Osteocyte (in vitro differentiated cells): ENCODE measurements around the gene CCL13. TPM values are rescaled to one million over a fixed set of nuclear protein-coding genes. Genes with fewer than 3 reads are reported as not detected.

Experiments used
- DNase-seq: peaks from one replicate; pipeline ENCODE4 v3.0.0; 2021; ENCODE audit warnings: mixed read lengths; ENCODE audit not compliant: unreplicated experiment; ENCODE audit errors: extremely low spot score
- H3K27ac Mint-ChIP-seq: one replicate; pipeline ENCODE4 v1.8.0; 2021; ENCODE audit warnings: mild to moderate bottlenecking, mixed read lengths; ENCODE audit not compliant: unreplicated experiment
- H3K27me3 Mint-ChIP-seq: one replicate; pipeline ENCODE4 v1.8.0; 2021; ENCODE audit warnings: mixed read lengths; ENCODE audit not compliant: unreplicated experiment
- H3K36me3 Mint-ChIP-seq: one replicate; pipeline ENCODE4 v1.8.0; 2021; ENCODE audit warnings: mixed read lengths; ENCODE audit not compliant: unreplicated experiment
- H3K4me1 Mint-ChIP-seq: one replicate; pipeline ENCODE4 v1.8.0; 2021; ENCODE audit warnings: mixed read lengths; ENCODE audit not compliant: unreplicated experiment
- H3K4me3 Mint-ChIP-seq: one replicate; pipeline ENCODE4 v1.8.0; 2021; ENCODE audit warnings: mild to moderate bottlenecking, moderate library complexity, mixed read lengths; ENCODE audit not compliant: unreplicated experiment
- H3K9me3 Mint-ChIP-seq: one replicate; pipeline ENCODE4 v1.8.0; 2021; ENCODE audit warnings: mixed read lengths; ENCODE audit not compliant: unreplicated experiment
- total RNA-seq: library from RNA; stranded (reverse); gene quantifications from 2 replicates; pipeline ENCODE4 v1.2.1, GENCODE V29; 2021
- TF ChIP-seq, protein P1 (sequence below): fragments of 200-600 bp; sonication (generic); IDR thresholded peaks from 2 replicates; pipeline ENCODE4 v1.5.0; 2021; ENCODE audit warnings: antibody characterized with exemption, mild to moderate bottlenecking, moderate library complexity

Gene CCL13
- total RNA-seq, 1 donor from 2014 or later = not detected

DNA sequence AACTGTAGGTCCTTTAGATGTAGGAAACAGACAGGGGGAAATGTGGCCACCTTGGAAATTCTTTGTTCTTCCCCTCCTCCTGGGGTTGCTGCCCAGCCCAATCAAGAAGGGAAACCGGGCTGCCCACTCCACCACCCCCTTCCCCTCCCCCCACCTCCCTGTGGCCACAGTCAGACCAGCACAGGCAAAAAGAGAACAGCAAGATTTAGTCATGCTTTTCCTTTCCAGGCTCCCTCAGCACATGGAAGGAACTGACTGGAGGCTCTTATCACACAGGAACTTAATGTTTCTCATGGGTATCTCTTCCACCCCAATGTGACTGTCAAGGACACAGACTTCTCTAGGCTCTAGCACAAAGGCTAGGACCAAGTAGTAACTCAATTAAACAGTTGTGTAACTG is 9.7 kb downstream of the CCL13 start:
- Mint-ChIP-seq H3K36me3 (no peaks in the 10 kb centered on the region), H3K4me3 (no peak overlapping the region), H3K9me3 (no peaks in the 10 kb centered on the region), H3K27ac (no peak overlapping the region), H3K27me3 (peaks cover 25% of the 10 kb centered on the region), H3K4me1 (no peaks in the 10 kb centered on the region)
- TF ChIP-seq, protein P1, sequence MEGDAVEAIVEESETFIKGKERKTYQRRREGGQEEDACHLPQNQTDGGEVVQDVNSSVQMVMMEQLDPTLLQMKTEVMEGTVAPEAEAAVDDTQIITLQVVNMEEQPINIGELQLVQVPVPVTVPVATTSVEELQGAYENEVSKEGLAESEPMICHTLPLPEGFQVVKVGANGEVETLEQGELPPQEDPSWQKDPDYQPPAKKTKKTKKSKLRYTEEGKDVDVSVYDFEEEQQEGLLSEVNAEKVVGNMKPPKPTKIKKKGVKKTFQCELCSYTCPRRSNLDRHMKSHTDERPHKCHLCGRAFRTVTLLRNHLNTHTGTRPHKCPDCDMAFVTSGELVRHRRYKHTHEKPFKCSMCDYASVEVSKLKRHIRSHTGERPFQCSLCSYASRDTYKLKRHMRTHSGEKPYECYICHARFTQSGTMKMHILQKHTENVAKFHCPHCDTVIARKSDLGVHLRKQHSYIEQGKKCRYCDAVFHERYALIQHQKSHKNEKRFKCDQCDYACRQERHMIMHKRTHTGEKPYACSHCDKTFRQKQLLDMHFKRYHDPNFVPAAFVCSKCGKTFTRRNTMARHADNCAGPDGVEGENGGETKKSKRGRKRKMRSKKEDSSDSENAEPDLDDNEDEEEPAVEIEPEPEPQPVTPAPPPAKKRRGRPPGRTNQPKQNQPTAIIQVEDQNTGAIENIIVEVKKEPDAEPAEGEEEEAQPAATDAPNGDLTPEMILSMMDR = no peak
- no peak for DNase-seq

DNA sequence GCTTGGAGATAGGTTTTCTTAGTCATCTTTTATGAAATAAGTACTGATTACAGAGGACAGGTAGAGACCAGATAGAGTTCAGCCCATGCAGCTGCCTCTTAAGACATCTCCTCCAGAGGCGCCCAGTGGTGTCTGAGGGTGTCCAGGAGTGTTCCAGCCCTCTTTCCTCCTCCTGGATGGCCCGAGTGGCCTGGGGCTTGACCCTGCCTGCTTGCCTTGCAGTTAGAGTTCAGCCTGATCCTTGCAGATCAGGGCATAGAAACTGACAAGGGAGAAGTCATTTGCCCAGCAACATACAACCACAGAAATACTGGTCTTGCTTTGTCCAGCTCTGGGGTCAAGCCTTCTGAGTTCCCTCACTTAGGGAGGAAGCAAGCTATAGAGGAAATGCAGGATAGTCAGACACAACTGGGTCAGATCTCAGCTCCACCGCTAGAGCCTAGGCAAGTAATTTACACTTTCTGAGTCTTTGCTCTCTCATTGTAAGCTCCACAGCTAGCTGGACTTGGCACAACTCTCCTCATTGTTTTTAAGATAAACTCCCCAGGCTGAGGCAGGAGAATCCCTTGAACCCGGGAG is 10.3 kb downstream of the CCL13 start:
- peaks cover 25% of the 10 kb centered on the region for H3K27me3 Mint-ChIP-seq
- H3K4me3 Mint-ChIP-seq = no peak overlapping the region
- no peaks in the 10 kb centered on the region for H3K9me3 Mint-ChIP-seq
- H3K36me3 Mint-ChIP-seq = no peaks in the 10 kb centered on the region
- H3K27ac Mint-ChIP-seq = no peak overlapping the region
- TF ChIP-seq, protein P1 = no peak
- DNase-seq = no peak
- no peaks in the 10 kb centered on the region for H3K4me1 Mint-ChIP-seq

DNA sequence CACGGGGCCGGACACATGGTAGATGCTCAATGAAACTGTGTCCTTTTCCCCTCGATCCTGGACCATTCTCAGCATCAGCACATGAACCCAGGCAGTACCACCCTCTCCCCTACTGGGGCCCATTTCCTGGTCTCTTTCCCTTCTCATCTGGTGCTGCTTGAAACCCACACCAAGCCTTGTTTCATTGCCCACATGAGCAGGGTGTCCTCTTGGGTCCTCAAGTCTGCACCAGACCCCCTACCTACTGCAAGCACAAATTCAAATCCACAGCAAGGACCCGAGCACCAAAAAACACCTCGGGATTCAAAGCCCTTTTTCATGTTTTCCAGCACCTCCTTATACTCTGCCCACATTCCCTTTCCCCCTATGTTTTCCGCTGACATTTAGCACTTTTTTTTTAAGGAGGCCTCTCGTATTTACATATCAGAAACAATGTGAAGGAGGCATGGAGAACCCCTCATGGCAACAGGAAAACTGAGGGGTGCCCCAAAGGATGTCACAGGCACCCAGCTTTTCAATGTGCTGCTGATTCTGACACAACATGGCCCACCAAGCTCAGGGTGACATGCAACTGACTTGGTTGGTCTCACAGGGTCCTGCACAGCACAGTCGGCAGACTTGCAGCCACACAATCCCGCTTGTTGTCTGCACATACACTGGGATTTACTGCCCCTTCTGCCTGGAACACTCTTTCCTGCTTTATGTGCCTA is 11.4 kb downstream of the CCL13 start:
- H3K36me3 Mint-ChIP-seq = no peaks in the 10 kb centered on the region
- H3K27me3 Mint-ChIP-seq = peaks cover 25% of the 10 kb centered on the region
- no peak for DNase-seq
- TF ChIP-seq, protein P1 = no peak
- no peak overlapping the region for H3K27ac Mint-ChIP-seq
- no peaks in the 10 kb centered on the region for H3K9me3 Mint-ChIP-seq
- H3K4me3 Mint-ChIP-seq = no peak overlapping the region
- no peaks in the 10 kb centered on the region for H3K4me1 Mint-ChIP-seq

DNA sequence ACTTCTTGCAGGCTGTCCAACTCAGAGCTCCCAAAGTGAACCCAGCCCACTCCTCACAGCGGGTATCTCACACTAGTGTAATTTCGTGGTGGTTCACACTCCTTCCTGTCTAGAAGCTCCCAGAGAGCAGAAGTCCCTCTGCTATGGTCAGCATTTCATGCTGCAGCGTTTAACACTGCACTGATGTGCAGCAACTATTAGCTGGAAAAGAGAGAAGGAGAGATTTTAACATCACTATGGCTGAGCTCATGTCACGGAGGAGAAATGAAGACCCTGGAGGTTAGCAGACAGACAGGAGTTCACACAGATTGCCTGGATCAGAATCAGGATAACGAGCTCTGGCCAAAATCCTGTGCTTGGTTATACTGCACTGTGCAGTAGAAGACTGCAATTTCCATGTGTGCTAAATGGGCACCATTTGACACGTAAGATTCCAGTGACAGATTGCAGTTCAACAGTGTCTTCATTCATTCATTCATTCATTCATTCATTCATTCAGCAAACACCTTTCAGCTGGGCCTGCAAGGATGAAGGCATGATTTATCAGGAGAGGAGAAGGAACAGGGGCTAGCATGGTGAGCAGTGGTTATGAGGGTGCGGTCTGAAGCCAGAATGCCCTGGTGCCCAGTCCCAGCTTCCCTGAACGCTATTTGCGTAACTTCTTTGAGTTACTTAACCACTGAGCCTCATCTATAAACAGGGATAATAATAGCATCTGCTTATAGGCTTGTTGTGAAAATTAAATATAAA is 12.1 kb downstream of the CCL13 start:
- Mint-ChIP-seq H3K27me3 (peaks cover 21% of the 10 kb centered on the region), H3K36me3 (no peaks in the 10 kb centered on the region)

More for the DNA sequence above, 12.1 kb downstream of the CCL13 start:
- Mint-ChIP-seq H3K4me1 (no peaks in the 10 kb centered on the region), H3K4me3 (no peak overlapping the region), H3K27ac (no peak overlapping the region), H3K9me3 (no peaks in the 10 kb centered on the region)
- no peak for DNase-seq
- TF ChIP-seq, protein P1 = no peak
